ENCODE data around the gene KRTAP10-5.

KRTAP10-5 gene

GRCh38 chr21:44529503-44530125, 50.8 kb downstream of the KRTAP10-5 start:
- no peak for DNase-seq (ENCODE audit: low read depth)
